ENCODE data around the gene ARHGAP19.

The ARHGAP19 gene

DNA sequence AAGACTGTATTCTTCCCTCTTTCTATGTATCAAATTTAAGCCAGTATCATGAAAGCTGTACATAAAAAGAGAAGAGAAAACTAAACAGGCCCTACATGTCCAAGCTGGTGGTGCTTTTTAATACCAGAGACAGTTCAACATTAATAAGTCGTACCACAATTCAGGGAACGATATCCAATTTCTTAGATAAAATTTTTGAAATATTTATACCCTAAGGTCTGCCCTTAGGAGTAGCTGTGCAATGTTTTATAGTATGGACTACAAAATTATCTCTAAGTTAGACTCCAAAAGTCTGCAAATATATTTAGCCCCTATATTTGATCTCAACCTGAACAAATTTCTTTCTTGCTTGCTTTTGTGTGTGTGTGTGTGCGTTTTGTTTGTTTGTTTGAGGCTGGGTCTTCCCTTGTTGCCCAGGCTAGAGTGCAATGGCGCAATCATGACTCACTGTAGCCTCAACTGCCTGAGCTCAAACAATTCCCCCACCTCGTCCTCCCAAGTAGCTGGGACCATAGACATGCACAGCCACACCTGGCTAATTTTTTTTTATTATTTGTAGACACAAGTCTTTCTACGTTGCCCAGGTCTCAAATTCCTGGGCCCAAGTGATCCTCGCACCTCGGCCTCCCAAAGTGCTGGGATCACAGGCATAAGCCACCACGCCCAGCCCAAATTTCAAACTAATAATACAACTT lies 13.2 kb downstream of the ARHGAP19 start:
- TF ChIP-seq, protein P1, sequence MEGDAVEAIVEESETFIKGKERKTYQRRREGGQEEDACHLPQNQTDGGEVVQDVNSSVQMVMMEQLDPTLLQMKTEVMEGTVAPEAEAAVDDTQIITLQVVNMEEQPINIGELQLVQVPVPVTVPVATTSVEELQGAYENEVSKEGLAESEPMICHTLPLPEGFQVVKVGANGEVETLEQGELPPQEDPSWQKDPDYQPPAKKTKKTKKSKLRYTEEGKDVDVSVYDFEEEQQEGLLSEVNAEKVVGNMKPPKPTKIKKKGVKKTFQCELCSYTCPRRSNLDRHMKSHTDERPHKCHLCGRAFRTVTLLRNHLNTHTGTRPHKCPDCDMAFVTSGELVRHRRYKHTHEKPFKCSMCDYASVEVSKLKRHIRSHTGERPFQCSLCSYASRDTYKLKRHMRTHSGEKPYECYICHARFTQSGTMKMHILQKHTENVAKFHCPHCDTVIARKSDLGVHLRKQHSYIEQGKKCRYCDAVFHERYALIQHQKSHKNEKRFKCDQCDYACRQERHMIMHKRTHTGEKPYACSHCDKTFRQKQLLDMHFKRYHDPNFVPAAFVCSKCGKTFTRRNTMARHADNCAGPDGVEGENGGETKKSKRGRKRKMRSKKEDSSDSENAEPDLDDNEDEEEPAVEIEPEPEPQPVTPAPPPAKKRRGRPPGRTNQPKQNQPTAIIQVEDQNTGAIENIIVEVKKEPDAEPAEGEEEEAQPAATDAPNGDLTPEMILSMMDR (IDR thresholded peaks at IDR 0.05; ENCODE audit: insufficient read depth, low read length): no peak
- TF ChIP-seq GABPA (IDR thresholded peaks at IDR 0.05; ENCODE audit: low read depth) (no peak), POLR2AphosphoS5 (IDR thresholded peaks at IDR 0.05; ENCODE audit: low read depth) (no peak), SPI1 (IDR thresholded peaks at IDR 0.05; ENCODE audit: borderline replicate concordance, low read depth) (no peak)
- TF ChIP-seq, protein P2, sequence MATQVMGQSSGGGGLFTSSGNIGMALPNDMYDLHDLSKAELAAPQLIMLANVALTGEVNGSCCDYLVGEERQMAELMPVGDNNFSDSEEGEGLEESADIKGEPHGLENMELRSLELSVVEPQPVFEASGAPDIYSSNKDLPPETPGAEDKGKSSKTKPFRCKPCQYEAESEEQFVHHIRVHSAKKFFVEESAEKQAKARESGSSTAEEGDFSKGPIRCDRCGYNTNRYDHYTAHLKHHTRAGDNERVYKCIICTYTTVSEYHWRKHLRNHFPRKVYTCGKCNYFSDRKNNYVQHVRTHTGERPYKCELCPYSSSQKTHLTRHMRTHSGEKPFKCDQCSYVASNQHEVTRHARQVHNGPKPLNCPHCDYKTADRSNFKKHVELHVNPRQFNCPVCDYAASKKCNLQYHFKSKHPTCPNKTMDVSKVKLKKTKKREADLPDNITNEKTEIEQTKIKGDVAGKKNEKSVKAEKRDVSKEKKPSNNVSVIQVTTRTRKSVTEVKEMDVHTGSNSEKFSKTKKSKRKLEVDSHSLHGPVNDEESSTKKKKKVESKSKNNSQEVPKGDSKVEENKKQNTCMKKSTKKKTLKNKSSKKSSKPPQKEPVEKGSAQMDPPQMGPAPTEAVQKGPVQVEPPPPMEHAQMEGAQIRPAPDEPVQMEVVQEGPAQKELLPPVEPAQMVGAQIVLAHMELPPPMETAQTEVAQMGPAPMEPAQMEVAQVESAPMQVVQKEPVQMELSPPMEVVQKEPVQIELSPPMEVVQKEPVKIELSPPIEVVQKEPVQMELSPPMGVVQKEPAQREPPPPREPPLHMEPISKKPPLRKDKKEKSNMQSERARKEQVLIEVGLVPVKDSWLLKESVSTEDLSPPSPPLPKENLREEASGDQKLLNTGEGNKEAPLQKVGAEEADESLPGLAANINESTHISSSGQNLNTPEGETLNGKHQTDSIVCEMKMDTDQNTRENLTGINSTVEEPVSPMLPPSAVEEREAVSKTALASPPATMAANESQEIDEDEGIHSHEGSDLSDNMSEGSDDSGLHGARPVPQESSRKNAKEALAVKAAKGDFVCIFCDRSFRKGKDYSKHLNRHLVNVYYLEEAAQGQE (IDR thresholded peaks at IDR 0.05; ENCODE audit: insufficient replicate concordance, low read depth): no peak
- Histone ChIP-seq H3K27me3 (ENCODE audit: insufficient read depth, poor library complexity, severe bottlenecking) (no peaks in the 10 kb centered on the region), H3K4me3 (replicated peaks; ENCODE audit: insufficient read depth, low read length) (no peak overlapping the region), H3K27ac (replicated peaks) (peak overlapping the region; percentile 59)
- DNase-seq (ENCODE audit: low read depth in 1 of 2, low spot score in 1 of 2): peak; percentile 43 to 58

DNA sequence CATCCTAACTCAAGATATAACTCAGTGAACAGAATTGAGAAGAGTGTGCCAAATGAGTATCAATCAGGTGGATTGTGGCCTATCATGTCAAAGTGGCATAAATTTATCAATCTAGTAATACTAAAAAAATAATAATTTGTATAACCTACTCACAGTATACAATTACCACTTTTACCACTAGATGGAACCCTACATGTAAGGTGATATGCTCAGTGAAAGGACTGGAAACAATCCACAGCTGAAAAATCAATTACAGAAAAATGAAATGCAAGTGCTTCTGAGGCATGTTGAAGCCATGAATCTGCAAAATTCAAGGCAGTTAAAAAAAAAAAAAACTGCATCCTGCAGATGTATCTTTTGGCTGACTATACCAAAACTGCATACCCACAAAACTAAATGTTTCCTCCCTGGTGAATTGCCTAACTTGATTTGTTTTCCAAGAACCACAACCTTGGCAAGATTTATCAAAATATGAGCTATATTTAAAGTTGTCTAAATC lies 13.9 kb downstream of the ARHGAP19 start:
- peak; percentile 11 to 47 for DNase-seq (ENCODE audit: low read depth in 1 of 2, low spot score in 1 of 2)
- TF ChIP-seq GABPA (IDR thresholded peaks at IDR 0.05; ENCODE audit: low read depth) (no peak), SPI1 (IDR thresholded peaks at IDR 0.05; ENCODE audit: borderline replicate concordance, low read depth) (no peak)
- TF ChIP-seq, protein P1 (IDR thresholded peaks at IDR 0.05; ENCODE audit: insufficient read depth, low read length): peak; percentile 30
- Histone ChIP-seq H3K27ac (replicated peaks) (peak overlapping the region; percentile 59), H3K4me3 (replicated peaks; ENCODE audit: insufficient read depth, low read length) (no peak overlapping the region), H3K27me3 (ENCODE audit: insufficient read depth, poor library complexity, severe bottlenecking) (no peaks in the 10 kb centered on the region)

DNA sequence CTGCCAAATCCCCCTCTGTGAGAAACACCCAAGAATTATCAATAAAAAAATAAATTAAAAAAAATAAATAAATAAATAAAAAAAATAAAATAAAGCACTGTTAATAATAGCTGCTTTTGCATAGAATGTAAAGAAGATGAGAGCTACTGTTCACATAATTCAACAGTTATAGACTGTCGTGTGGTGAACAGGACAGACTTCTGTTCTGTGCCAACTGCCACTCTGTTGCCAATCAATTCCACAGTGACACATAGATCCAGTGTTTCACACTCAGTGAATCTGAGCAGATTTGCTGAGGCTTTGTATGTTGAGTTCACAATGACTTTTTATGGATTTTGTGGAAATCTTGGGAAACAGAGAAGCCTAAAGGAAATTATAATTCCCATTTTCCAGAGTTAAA lies 14.9 kb downstream of the ARHGAP19 start:
- Histone ChIP-seq H3K27me3 (ENCODE audit: insufficient read depth, poor library complexity, severe bottlenecking) (no peaks in the 10 kb centered on the region), H3K27ac (replicated peaks) (no peak overlapping the region; the same call in 1 of the 2 replicates), H3K4me3 (replicated peaks; ENCODE audit: insufficient read depth, low read length) (no peak overlapping the region)
- no peak for DNase-seq (ENCODE audit: low read depth in 1 of 2, low spot score in 1 of 2)
- TF ChIP-seq POLR2AphosphoS5 (IDR thresholded peaks at IDR 0.05; ENCODE audit: low read depth): no peak
- TF ChIP-seq, protein P2 (IDR thresholded peaks at IDR 0.05; ENCODE audit: insufficient replicate concordance, low read depth): no peak
- TF ChIP-seq, protein P1 (IDR thresholded peaks at IDR 0.05; ENCODE audit: insufficient read depth, low read length): no peak
- no peak for TF ChIP-seq GABPA (IDR thresholded peaks at IDR 0.05; ENCODE audit: low read depth)
- TF ChIP-seq SPI1 (IDR thresholded peaks at IDR 0.05; ENCODE audit: borderline replicate concordance, low read depth): no peak
